GM21423 (cell line): ENCODE measurements around the gene CD38.
"Not testable (repeated sequence)": the region's sequence is repeated elsewhere in the genome, so short reads cannot be mapped to it uniquely, and the experiment has no call there.

ENCODE experiments used
- ATAC-seq: cut with Tn5 transposase; IDR thresholded peaks from one replicate; pipeline ENCODE4 v1.9.1; 2021; ENCODE audit warnings: mild to moderate bottlenecking, moderate library complexity; ENCODE audit not compliant: unreplicated experiment

Gene CD38

GRCh38 chr4:15794905-15795304 lies 16.8 kb downstream of the CD38 start:
- ATAC-seq = peak; percentile 59

- no peak for ATAC-seq
These were observed 19.2 kb downstream of the CD38 start for GRCh38 chr4:15797320-15797719.

- ATAC-seq = no peak
These were observed 21.0 kb downstream of the CD38 start for GRCh38 chr4:15799141-15799540.

DNA sequence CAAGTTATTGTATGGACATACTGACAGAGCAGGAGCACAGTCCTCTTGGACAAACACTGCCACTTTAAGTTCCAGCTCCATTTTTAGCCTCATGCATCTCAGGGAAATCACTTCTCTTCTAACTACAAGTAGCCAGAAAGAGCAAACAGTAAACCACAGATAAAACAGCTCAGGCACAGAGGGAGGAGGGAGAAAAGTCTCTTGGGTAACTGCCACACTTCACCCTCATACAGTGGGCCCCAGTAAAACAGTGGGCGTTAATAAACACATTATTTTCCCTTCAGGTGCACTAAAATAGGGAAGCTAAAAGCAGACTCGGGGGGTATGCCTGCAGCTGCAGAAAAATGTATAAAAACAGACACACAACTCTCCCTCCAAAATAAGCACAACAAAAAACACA lies 21.6 kb downstream of the CD38 start:
- ATAC-seq = no peak

- ATAC-seq = not testable (repeated sequence)
These were observed 24.4 kb downstream of the CD38 start for GRCh38 chr4:15802497-15802896.

GRCh38 chr4:15805583-15806517 lies 27.7 kb downstream of the CD38 start:
- peak; percentile 36 for ATAC-seq

DNA sequence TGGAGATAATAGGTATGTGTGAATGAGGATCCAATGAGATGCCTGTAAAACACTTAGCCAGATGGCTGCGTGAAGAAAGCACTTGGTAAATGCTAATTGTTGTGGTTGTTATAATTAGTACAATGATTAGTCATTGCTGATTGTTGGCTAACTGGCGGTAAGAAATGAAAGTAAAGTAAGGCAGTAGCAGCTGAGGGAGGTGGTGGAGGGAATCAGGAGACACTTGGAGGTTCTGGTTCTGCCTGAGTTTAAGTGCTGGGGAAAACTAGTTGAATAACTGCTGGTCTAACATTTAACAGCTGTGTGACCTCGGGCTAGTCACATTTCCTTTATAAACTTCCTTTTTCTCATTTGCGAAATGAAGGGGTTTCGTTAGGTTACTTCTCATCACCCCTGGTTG lies 30.9 kb downstream of the CD38 start:
- ATAC-seq = peak; percentile 86

- peak; percentile 2 for ATAC-seq
These were observed 31.3 kb downstream of the CD38 start for GRCh38 chr4:15809466-15809865.

DNA sequence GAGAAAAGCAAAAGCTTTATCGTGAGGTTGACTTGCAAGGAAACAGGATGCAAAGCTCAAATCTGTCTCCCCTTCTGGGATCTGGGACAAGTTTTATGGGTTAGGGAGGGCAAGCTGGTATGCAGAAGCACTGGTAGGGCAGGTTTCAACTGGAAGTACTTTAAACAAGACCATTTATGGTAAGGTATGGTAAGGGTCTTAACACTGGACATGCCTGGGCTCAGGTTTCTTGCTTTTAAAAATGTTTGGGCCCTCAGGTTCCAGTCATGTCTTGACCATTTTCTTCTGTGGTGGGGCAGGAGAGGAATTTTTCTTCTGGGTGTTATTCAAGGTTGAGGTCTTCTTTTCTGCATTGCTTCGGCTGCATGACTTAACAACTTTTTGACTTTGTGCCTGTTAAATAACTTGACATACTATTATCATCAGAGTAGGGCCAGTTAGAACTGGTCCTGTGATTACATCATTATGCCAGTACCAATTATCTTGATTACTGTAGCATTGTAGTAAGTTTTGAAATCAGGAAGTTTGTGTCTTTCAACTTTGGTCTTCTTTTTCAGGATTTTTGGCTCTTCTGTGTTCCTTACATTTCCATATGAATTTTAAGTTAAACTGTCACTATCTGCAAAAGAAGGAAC lies 33.7 kb downstream of the CD38 start:
- no peak for ATAC-seq

- ATAC-seq = peak; percentile 58
These were observed 54.7 kb downstream of the CD38 start for GRCh38 chr4:15832523-15833451.

DNA sequence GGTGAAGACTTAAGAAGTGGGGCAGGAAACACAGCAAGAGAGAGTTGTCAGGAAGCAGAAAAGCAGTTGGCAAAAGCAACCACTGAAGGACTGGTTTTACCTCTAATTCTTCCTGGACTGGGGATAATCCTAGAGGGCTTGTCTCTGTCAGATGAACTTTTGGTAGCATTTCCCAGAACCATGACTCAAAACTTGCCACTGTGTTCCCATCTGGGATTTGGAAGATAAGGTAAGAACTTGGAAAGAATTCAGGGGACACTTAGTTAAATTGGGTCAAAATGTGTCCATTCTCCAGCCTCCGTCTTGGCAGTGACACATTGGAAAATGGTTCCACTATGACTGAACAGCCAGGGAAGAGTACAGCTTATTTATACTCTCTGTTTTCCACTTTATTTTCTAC lies 55.7 kb downstream of the CD38 start:
- ATAC-seq = no peak

DNA sequence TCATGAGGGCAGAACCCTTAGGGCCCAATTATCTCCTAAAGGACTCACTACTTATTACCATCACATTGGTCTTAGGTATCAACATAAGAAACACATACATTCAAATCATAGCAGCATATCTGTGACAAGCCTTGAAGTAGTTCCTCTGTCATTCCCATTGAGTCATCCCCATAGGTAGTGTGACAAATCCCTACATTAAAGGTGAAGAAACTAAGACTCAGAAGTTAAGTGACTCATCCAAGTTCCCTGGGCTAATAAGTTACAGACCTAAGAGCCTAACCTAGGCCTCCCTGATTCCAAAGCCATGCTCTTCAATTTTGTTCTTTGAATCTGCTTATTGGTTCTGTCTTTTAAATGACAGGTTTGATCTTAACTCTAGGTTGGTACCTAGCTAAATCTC lies 58.2 kb downstream of the CD38 start:
- peak; percentile 63 for ATAC-seq

DNA sequence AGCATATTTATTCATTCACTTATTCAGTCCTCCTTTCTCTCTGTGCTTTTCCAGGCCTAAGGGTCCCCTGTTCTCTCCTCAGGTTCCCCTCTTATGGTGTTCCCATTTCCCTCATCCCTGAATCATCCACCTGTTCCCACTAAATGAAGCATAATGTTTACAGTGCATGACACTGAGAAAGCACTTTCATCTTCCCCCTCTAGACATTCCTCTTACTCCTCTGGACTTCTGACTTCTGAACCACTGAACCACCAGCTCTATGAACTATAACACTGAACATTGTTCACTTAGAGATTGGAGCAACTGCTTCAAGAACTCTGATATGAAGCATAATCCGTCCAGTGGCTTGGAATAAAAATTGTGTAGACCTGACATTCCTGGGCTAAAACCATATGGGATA lies 59.5 kb downstream of the CD38 start:
- no peak for ATAC-seq

- ATAC-seq = not testable (repeated sequence)
These were observed 63.1 kb downstream of the CD38 start for GRCh38 chr4:15841194-15841730.

DNA sequence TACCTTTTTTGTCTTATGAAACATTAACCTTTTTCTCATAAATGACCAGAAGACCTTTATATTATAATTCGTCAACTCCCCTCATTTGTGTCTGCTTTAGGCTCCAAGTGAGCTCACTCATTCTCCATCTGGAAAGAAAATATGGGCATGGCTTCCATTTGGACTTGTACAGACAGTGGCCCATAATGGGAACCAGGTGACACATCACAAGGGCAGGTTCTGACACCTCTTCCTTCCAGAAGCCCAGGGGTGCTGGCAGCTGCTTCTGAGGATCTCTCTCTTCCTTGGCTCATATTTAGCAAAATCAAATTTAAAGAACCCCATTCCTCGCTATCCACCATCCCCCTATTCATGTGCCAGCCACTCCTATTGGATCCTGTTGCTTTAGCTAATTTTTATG lies 69.6 kb downstream of the CD38 start:
- ATAC-seq = no peak

- no peak for ATAC-seq
These were observed 70.2 kb downstream of the CD38 start for GRCh38 chr4:15848191-15848842.

- ATAC-seq = no peak
These were observed 73.8 kb downstream of the CD38 start for GRCh38 chr4:15851969-15852368.

DNA sequence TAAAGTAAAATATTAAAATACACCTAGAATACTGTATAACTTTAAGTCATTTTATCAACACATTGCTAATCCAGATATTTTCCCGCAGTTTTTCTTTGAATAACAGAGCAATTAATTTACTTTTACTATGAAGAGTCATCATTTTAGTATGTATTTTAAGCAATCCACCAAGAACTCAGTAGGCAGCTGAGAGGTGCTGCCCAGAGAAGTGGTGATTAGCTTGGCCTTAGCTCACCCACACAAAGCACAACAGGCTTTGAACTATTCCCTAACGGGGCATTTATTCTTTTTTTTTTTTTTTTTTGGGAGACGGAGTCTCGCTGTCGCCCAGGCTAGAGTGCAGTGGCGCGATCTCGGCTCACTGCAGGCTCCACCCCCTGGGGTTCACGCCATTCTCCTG lies 74.4 kb downstream of the CD38 start:
- no peak for ATAC-seq

GRCh38 chr4:15853345-15853744 lies 75.2 kb downstream of the CD38 start:
- no peak for ATAC-seq

DNA sequence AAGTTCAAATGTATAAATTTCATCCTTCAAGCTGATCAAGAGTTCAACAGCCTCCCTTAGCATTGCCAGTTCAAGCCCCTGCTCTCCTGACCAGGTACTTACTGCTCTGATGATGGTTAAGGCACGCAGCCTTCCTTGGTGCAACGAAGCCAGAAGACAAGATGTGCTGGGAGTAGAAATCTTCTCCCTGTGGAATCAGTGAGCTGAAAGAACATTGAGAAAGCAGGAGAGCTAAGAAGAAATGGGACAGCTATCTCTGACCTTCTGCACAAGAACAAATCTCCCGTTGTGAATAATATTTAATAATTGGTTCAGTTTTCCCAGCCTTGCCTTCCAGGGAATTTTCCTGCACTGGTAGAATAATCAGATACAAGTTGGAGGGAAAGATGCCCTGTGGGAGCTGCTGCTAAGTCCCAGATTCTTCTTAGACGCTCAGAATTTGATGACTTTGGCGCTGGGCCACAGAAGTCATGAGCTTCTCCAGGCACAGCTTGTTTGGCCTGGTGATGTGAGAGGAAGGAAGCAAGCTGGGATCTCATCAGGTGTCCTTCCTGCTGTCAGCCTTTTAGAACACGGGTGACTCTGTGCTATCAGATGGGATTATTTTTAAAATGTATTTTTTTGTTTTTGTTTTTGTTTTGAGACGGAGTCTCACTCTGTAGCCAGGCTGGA lies 77.8 kb downstream of the CD38 start:
- no peak for ATAC-seq
